HG02623 (cell line): ENCODE results near the gene CHCHD6.

Experiments
- ATAC-seq: cut with Tn5 transposase; IDR thresholded peaks from one replicate; pipeline ENCODE4 v1.9.1; 2021; ENCODE audit warnings: moderate library complexity; ENCODE audit not compliant: unreplicated experiment

The CHCHD6 gene

GRCh38 chr3:126699011-126699410 lies 5.0 kb upstream of the CHCHD6 start:
- ATAC-seq: no peak

GRCh38 chr3:126704494-126705214 lies 614 bp downstream of the CHCHD6 start:
- peak; percentile 8 for ATAC-seq

GRCh38 chr3:126706631-126707030 lies 2.6 kb downstream of the CHCHD6 start:
- ATAC-seq: no peak

- no peak for ATAC-seq
Measured at GRCh38 chr3:126711121-126711760, 7.2 kb downstream of the CHCHD6 start.

GRCh38 chr3:126713199-126713598 lies 9.2 kb downstream of the CHCHD6 start:
- no peak for ATAC-seq

GRCh38 chr3:126714276-126714900 lies 10.3 kb downstream of the CHCHD6 start:
- no peak for ATAC-seq

- no peak for ATAC-seq
Measured at GRCh38 chr3:126714921-126715320, 10.9 kb downstream of the CHCHD6 start.

GRCh38 chr3:126715432-126715831 lies 11.4 kb downstream of the CHCHD6 start:
- ATAC-seq: no peak

GRCh38 chr3:126716057-126716456 lies 12.0 kb downstream of the CHCHD6 start:
- ATAC-seq: no peak

- ATAC-seq: no peak
Measured at GRCh38 chr3:126718561-126719445, 14.8 kb downstream of the CHCHD6 start.

- ATAC-seq: no peak
Measured at GRCh38 chr3:126720596-126720995, 16.6 kb downstream of the CHCHD6 start.

- no peak for ATAC-seq
Measured at GRCh38 chr3:126721246-126721645, 17.2 kb downstream of the CHCHD6 start.

- no peak for ATAC-seq
Measured at GRCh38 chr3:126723237-126723636, 19.2 kb downstream of the CHCHD6 start.

GRCh38 chr3:126723801-126724200 lies 19.8 kb downstream of the CHCHD6 start:
- no peak for ATAC-seq

- ATAC-seq: no peak
Measured at GRCh38 chr3:126728680-126729079, 24.6 kb downstream of the CHCHD6 start.

GRCh38 chr3:126730376-126730775 lies 26.3 kb downstream of the CHCHD6 start:
- no peak for ATAC-seq

- ATAC-seq: no peak
Measured at GRCh38 chr3:126731044-126731443, 27.0 kb downstream of the CHCHD6 start.

- no peak for ATAC-seq
Measured at GRCh38 chr3:126732281-126733060, 28.4 kb downstream of the CHCHD6 start.

- no peak for ATAC-seq
Measured at GRCh38 chr3:126733061-126733430, 29.0 kb downstream of the CHCHD6 start.

GRCh38 chr3:126734106-126734723 lies 30.2 kb downstream of the CHCHD6 start:
- ATAC-seq: no peak
